GM04503 (cell line): ENCODE measurements around the gene SLC13A5.
"Not testable (repeated sequence)": the region's sequence is repeated elsewhere in the genome, so short reads cannot be mapped to it uniquely, and the experiment has no call there.

Source experiments
- DNase-seq: peaks from one replicate; pipeline ENCODE4 v3.0.0-alpha.2; 2012; ENCODE audit warnings: low read depth

Gene SLC13A5

GRCh38 chr17:6711081-6711674 is 2.0 kb downstream of the SLC13A5 start:
- no peak for DNase-seq

GRCh38 chr17:6710317-6710716 is 2.9 kb downstream of the SLC13A5 start:
- DNase-seq = no peak

GRCh38 chr17:6708357-6708961 is 4.7 kb downstream of the SLC13A5 start:
- DNase-seq = no peak

GRCh38 chr17:6706996-6707395 is 6.2 kb downstream of the SLC13A5 start:
- no peak for DNase-seq

- DNase-seq = no peak
Observed at GRCh38 chr17:6706499-6706898, 6.7 kb downstream of the SLC13A5 start.

GRCh38 chr17:6704470-6705052 is 8.6 kb downstream of the SLC13A5 start:
- DNase-seq = no peak

GRCh38 chr17:6703751-6704150 is 9.4 kb downstream of the SLC13A5 start:
- DNase-seq = no peak

GRCh38 chr17:6702567-6703215 is 10.5 kb downstream of the SLC13A5 start:
- DNase-seq = no peak

- DNase-seq = no peak
Observed at GRCh38 chr17:6701719-6702118, 11.4 kb downstream of the SLC13A5 start.

- no peak for DNase-seq
Observed at GRCh38 chr17:6700948-6701307, 12.2 kb downstream of the SLC13A5 start.

- DNase-seq = no peak
Observed at GRCh38 chr17:6699997-6700947, 12.9 kb downstream of the SLC13A5 start.

- no peak for DNase-seq
Observed at GRCh38 chr17:6698004-6698403, 15.2 kb downstream of the SLC13A5 start.

GRCh38 chr17:6696906-6697305 is 16.3 kb downstream of the SLC13A5 start:
- no peak for DNase-seq

GRCh38 chr17:6695565-6695964 is 17.6 kb downstream of the SLC13A5 start:
- DNase-seq = no peak

GRCh38 chr17:6695051-6695450 is 18.1 kb downstream of the SLC13A5 start:
- DNase-seq = no peak

- DNase-seq = not testable (repeated sequence)
Observed at GRCh38 chr17:6691958-6692357, 21.2 kb downstream of the SLC13A5 start.

- no peak for DNase-seq
Observed at GRCh38 chr17:6691546-6691945, 21.6 kb downstream of the SLC13A5 start.

GRCh38 chr17:6690641-6691040 is 22.5 kb downstream of the SLC13A5 start:
- no peak for DNase-seq

- DNase-seq = no peak
Observed at GRCh38 chr17:6688944-6689343, 24.2 kb downstream of the SLC13A5 start.

- DNase-seq = no peak
Observed at GRCh38 chr17:6686026-6686425, 27.1 kb downstream of the SLC13A5 start.

GRCh38 chr17:6684881-6685767 is 28.0 kb downstream of the SLC13A5 start:
- no peak for DNase-seq
